Activated CD8-positive, alpha-beta memory T cell treated with anti-CD3 and anti-CD28 coated beads for 1 hour (primary cell): ENCODE results near the gene ARSB.
"Not testable (repeated sequence)": the region's sequence is repeated elsewhere in the genome, so short reads cannot be mapped to it uniquely, and the experiment has no call there.

ENCODE experiments used
- DNase-seq, 2 donors: peaks; one replicate each; pipeline ENCODE4 v3.0.0-alpha.2; 2020; ENCODE audit warnings: low read depth in 1 of 2; ENCODE audit errors: extremely low read depth in 1 of 2

Gene ARSB

GRCh38 chr5:78785454-78785853 is 199.7 kb downstream of the ARSB start:
- DNase-seq = no peak

DNA sequence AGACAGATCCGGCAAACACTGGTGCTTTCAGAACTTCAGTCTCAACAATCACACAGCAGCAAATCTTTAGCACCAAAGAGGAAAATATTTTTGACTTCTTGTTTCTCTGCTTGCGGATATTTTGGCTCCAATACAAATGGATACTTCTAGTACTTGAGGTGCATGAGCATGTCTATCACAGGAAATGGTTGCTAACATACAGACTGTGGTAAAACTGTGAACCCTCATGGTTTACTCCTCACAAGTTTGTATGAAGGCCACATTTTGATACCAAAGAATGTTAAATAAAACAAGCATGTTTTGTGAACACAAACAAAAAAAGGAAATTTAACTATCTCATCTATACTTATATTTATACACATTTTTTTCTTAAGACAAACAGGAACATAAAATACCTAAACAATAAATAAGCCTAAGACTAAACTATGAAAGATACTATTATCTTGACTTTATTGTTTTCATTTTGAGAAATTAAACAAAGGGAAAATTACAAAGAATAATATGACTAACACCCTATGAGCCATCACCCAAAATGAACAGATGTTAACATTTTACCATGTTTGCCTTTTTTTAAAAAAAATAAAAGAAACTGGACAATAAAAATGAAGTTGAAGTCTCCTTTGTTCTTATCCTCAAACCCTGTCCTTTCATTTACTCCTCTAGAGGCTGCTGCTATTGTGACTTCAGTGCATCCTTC is 201.5 kb downstream of the ARSB start:
- DNase-seq = no peak

DNA sequence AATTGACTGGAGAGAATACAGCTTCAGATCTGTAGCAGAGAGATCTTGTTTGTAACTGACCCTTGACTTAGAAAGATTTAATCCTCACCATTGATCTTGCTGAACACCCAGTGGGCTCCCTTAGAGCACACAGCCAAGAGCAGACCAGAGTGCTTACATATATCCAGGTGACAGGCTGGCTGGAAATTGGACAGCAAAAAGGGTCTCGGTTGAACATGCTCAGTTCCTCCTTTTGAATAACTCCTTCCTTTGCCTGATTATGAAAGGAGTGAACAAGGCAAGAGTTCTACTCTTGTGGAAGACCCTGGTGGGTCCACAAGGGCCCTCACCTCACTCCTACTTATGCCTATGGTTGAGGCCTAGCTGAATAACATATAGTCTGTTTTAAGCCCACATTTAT is 202.4 kb downstream of the ARSB start:
- DNase-seq = no peak

DNA sequence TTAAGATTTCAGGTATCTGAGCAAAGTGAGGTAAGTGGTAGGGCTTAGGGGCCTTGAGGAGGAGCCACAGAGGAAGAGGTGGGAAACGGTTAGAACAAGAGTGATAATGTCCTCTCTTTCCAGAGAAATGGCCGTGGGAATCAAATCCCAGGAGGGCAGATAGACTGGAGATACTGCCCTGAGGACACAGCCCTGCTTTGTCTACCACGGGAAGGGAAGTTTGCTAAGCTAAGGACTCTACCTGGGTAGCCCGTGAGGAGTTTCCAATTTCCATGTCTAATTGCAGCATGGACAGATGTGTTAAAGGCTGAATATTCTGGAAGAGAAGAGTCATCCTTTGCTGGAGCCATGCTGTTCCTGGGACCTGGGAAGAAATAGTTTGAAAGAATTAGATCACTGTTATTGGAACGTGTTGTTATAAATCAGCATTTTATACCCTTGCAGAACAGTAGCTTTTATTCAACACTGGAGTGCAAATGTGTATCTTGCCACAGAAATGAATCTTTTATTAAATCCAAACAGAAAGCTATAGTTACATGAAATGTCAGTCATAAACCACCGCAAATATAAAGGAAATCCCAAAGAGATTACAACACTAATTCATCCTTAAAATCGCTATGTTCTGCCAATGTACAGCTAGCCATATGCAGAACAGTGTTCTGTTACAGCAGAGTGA is 203.4 kb downstream of the ARSB start:
- no peak for DNase-seq

GRCh38 chr5:78779771-78780616 is 205.1 kb downstream of the ARSB start:
- no peak for DNase-seq

- no peak for DNase-seq
Observed at GRCh38 chr5:78779262-78779661, 205.8 kb downstream of the ARSB start.

DNA sequence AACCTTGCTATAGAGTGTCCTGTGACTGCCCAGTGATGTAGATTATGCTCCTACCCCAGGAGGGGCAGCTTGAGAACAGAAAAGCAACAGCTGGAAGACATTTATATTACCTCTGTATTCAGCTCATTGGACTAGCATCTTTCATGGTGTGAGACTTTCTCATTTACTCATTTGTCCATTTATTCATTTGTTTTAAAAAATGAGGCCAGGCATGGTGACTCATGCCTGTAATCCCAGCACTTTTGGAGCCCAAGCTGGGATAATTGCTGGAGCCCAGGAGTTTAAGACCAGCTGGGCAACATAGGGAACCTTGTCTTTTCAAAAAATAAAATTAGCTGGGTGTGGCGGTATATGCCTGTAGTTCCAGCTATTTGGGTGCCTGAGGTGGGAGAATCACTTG is 206.6 kb downstream of the ARSB start:
- DNase-seq = no peak

DNA sequence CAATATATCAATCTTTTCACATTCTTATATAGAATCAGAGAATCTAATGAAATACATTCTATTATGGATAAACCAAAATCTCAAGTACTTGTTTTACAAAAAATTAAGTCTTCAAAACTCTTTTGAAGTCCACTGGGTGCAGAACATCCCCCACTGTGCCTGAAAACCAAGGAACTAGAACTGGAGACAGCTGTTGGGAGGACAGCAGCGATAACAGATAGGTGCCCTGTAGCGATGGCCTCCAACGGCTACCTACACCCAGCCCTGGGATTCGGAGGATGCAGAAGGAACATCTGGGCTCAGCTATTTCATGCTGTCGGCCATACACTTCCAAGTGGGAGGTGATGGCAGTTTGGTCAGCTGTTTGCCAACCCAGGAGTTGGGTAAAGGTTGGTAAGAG is 207.2 kb downstream of the ARSB start:
- DNase-seq = no peak

DNA sequence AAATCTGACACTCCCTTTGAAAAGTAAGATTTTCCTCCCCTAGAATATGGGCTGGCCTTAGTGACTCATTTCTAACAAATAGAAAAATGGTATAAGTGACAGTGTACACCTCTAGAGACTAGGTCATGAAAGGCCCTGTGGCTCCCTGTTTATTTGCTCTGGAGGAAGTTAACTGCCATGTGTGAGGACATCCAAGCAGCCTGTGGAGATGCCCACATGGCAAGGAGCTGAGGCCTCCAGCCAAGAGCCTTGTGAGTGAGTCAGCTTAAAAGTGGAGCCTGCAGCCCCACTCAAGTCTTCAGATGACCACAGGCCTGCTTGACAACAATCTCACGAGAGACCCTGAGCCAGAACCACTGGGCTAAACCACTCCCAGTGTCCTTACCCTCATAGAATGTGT is 208.5 kb downstream of the ARSB start:
- DNase-seq = no peak

GRCh38 chr5:78773655-78774054 is 211.5 kb downstream of the ARSB start:
- DNase-seq = no peak

GRCh38 chr5:78771260-78772205 is 213.6 kb downstream of the ARSB start:
- DNase-seq = no peak

GRCh38 chr5:78768781-78769380 is 216.2 kb downstream of the ARSB start:
- DNase-seq = no peak

DNA sequence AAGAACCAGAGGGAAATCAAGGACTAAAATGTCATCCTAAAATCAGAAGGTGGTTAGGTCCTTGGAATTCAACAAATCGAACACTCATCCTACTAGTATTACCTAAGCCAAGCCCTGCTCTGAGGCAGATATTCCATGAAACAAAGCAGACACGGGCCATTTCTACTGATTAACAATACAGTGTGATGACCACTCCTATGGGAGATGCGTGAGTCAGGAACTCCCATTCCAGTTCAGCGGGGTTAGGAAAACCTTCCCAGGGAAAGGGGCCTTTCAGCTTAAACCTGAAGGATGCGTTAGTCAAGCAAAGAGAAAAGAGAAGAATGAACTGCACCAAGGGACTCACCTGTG is 218.7 kb downstream of the ARSB start:
- DNase-seq = no peak

DNA sequence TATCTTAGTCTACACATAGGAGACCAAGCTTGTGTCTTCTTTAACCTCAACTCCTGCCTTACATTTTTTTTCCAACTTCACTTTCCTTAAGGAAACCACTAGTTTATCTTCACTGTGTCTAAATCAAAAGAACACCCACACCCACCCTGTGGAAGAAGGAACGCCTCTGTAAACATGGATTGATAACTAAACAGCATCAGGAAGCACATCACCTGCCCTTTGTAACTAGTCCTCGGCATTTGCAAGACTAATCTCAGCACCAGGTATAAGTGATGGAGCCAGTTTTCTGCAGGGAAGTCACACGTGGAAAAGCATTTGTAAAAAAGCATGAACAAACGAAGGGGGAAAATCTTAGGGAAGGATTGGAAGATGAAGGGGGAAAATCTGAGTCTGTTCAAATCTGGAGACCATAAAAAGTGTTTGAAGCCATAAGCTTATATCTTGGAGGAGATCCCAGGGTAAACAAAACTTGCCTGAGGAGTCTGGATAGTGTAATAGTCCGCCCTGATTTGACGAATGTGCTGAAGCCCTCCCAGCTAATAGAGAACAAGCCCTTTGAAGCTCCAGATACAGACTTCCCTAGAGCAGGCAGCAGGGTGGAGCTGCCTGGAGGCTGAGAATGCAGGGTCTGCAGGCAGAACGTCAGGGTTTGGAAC is 219.2 kb downstream of the ARSB start:
- no peak for DNase-seq

DNA sequence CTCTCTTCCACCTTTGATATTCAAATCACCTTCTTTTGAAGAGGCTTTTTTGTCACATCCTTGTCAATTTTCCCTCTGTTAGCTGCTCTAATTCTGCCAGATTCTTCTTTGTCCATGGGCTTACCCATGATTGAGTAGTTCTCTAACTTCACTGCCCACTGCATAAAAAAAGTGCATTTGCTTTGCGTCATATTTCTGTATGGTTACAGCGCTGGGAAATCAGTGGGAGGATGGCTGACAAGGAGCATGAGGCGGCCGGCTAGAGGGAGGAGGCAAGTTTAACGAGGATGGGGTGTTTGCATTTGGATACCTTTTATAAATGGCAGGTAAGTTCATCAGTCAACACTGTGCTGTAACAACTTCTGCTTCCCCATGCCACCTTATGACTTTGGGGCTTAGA is 220.0 kb downstream of the ARSB start:
- no peak for DNase-seq

- DNase-seq = no peak
Observed at GRCh38 chr5:78763659-78764189, 221.4 kb downstream of the ARSB start.

DNA sequence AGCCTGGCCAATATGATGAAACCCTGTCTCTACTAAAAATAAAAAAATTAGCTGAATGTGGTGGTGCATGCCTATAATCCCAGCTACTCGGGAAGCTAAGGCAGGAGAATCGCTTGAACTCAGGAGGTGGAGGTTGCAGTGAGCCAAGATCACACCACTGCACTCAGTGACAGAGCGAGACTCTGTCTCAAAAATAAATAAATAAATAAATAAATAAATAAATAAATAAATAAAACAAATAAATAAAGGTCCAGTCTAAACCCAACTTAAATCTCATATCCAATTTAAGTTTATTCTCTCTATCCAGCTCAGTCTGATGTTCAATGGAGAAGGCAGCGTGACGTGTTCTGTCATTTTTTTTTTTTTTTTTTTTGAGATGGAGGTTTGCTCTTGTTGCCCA is 222.4 kb downstream of the ARSB start:
- DNase-seq = not testable (repeated sequence)

DNA sequence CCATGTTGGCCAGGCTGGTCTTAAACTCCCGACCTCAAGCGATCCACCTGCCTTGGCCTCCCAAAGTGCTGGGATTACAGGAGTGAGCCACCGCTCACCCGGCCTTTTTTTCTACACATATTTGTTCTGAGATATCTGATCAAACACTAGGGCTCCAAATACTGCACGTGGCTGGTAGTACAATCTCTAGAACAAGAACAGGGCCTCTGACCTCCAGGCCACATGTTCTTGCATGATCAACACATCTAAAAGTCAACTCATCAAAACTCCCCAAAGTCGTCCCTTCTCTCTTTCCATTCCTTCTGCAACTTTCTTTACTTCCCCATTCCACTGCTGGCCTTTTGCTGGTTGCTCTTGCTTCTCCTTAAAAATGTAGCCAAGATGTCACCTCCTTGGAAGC is 223.3 kb downstream of the ARSB start:
- no peak for DNase-seq

- no peak for DNase-seq
Observed at GRCh38 chr5:78760770-78761169, 224.3 kb downstream of the ARSB start.

DNA sequence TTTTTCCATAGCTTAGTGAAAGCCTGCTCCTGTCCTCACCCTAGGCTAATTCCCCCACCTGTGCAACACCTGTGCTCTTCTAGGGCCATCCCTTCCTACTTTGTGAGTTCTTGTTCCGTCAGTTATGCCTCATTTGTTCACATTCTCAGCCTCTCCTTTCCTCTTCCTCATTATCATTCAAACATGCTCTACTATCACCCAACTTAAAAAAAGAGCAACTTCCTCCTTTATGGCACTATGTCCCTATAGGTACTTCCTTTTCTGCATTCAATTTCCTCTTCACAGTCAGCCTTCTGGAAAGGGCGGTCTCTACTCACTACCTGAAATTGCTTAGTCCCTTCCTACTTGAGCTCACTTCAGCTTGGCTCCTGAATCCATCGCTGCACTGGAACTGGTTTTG is 224.7 kb downstream of the ARSB start:
- no peak for DNase-seq
